Neural progenitor cell (in vitro differentiated cells): ENCODE results near the gene AGT. TPM values are rescaled to one million over a fixed set of nuclear protein-coding genes. Genes with fewer than 3 reads are reported as not detected.

Experiments
- DNase-seq: peaks from one replicate; pipeline ENCODE4 v3.0.0-alpha.2; 2016; ENCODE audit warnings: low spot score
- H2AFZ ChIP-seq: fragments of 200-600 bp; sonication (generic); replicated peaks from 2 replicates; pipeline ENCODE4 v1.6.1; 2016; ENCODE audit warnings: antibody characterized with exemption
- H3F3A ChIP-seq: fragments of 200-600 bp; sonication (generic); 2 replicates; pipeline ENCODE4 v1.6.1; 2016; ENCODE audit warnings: antibody characterized with exemption, low read depth
- H3K27ac ChIP-seq: fragments of 200-600 bp; sonication (generic); 2 replicates; pipeline ENCODE4 v1.5.1; 2016; ENCODE audit warnings: mild to moderate bottlenecking
- H3K27me3 ChIP-seq: fragments of 200-600 bp; sonication (generic); 2 replicates; pipeline ENCODE4 v1.6.1; 2016; ENCODE audit warnings: mild to moderate bottlenecking, moderate library complexity
- H3K36me3 ChIP-seq: fragments of 200-600 bp; sonication (generic); 2 replicates; pipeline ENCODE4 v1.5.1; 2016
- H3K4me1 ChIP-seq: fragments of 200-600 bp; sonication (generic); 2 replicates; pipeline ENCODE4 v1.6.1; 2016; ENCODE audit warnings: mixed run types
- H3K4me2 ChIP-seq: fragments of 200-600 bp; sonication (generic); 2 replicates; pipeline ENCODE4 v1.6.1; 2016
- H3K4me3 ChIP-seq: fragments of 200-600 bp; sonication (generic); 2 replicates; pipeline ENCODE4 v1.5.1; 2016
- H3K79me2 ChIP-seq: fragments of 200-600 bp; sonication (generic); 2 replicates; pipeline ENCODE4 v1.6.1; 2016; ENCODE audit warnings: low read depth
- H3K9ac ChIP-seq: fragments of 200-600 bp; sonication (generic); 2 replicates; pipeline ENCODE4 v1.6.1; 2016
- H3K9me3 ChIP-seq: fragments of 200-600 bp; sonication (generic); 2 replicates; pipeline ENCODE4 v1.5.1; 2016; ENCODE audit warnings: low read depth
- H4K20me1 ChIP-seq: fragments of 200-600 bp; sonication (generic); 2 replicates; pipeline ENCODE4 v1.6.1; 2016; ENCODE audit warnings: low read depth
- H3K27ac Mint-ChIP-seq: 3 replicates; pipeline ENCODE4 v1.8.0; 2021; ENCODE audit warnings: mixed read lengths
- H3K27me3 Mint-ChIP-seq: 2 replicates; pipeline ENCODE4 v1.8.0; 2022; ENCODE audit warnings: low read depth, mild to moderate bottlenecking, inconsistent platforms, moderate library complexity, mixed read lengths; ENCODE audit not compliant: insufficient read depth
- H3K36me3 Mint-ChIP-seq: 3 replicates; pipeline ENCODE4 v1.8.0; 2021; ENCODE audit warnings: mixed read lengths
- H3K4me1 Mint-ChIP-seq: 3 replicates; pipeline ENCODE4 v1.8.0; 2021; ENCODE audit warnings: mixed read lengths
- H3K4me3 Mint-ChIP-seq: 3 replicates; pipeline ENCODE4 v1.8.0; 2021; ENCODE audit warnings: mild to moderate bottlenecking, moderate library complexity, mixed read lengths
- H3K9me3 Mint-ChIP-seq: 3 replicates; pipeline ENCODE4 v1.8.0; 2020; ENCODE audit warnings: mixed read lengths
- EZH2 ChIP-seq: fragments of 200-600 bp; sonication (generic); IDR thresholded peaks from 2 replicates; pipeline ENCODE4 v1.6.1; 2017; ENCODE audit warnings: antibody characterized with exemption, mild to moderate bottlenecking, moderate library complexity
- EZH2phosphoT487 ChIP-seq: fragments of 200-600 bp; sonication (generic); IDR thresholded peaks from 2 replicates; pipeline ENCODE4 v1.6.1; 2017; ENCODE audit warnings: antibody characterized with exemption
- total RNA-seq: library from RNA; depleted of rRNA; stranded (reverse); fragments of >200 nt; gene quantifications from 2 replicates; pipeline ENCODE4 v1.2.3, GENCODE V29; 2015; ENCODE audit warnings: low replicate concordance
- TF ChIP-seq, protein P1 (sequence below): fragments of 200-600 bp; sonication (generic); IDR thresholded peaks from 2 replicates; pipeline ENCODE4 v1.5.1; 2017; ENCODE audit warnings: antibody characterized with exemption, mild to moderate bottlenecking

AGT gene
- total RNA-seq, 1 donor from 2014 or later, result 0.80 TPM

- TF ChIP-seq, protein P1, sequence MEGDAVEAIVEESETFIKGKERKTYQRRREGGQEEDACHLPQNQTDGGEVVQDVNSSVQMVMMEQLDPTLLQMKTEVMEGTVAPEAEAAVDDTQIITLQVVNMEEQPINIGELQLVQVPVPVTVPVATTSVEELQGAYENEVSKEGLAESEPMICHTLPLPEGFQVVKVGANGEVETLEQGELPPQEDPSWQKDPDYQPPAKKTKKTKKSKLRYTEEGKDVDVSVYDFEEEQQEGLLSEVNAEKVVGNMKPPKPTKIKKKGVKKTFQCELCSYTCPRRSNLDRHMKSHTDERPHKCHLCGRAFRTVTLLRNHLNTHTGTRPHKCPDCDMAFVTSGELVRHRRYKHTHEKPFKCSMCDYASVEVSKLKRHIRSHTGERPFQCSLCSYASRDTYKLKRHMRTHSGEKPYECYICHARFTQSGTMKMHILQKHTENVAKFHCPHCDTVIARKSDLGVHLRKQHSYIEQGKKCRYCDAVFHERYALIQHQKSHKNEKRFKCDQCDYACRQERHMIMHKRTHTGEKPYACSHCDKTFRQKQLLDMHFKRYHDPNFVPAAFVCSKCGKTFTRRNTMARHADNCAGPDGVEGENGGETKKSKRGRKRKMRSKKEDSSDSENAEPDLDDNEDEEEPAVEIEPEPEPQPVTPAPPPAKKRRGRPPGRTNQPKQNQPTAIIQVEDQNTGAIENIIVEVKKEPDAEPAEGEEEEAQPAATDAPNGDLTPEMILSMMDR, result no peak
- TF ChIP-seq EZH2phosphoT487, result no peak
- TF ChIP-seq EZH2, result no peak
- H3K27me3 ChIP-seq, result no peaks in the 10 kb centered on the region
- H3K4me1 ChIP-seq, result peaks cover 7% of the 10 kb centered on the region
- H4K20me1 ChIP-seq, result no peaks in the 10 kb centered on the region
- H3K4me3 ChIP-seq, result no peak overlapping the region
- no peaks in the 10 kb centered on the region for H3K36me3 ChIP-seq
- Mint-ChIP-seq H3K9me3 (no peaks in the 10 kb centered on the region), H3K27me3 (peaks cover 6% of the 10 kb centered on the region), H3K4me3 (peak overlapping the region; percentile 62), H3K36me3 (no peaks in the 10 kb centered on the region), H3K4me1 (peaks cover 31% of the 10 kb centered on the region), H3K27ac (peak overlapping the region; percentile 61)
- DNase-seq, result peak; percentile 14
- H2AFZ ChIP-seq, result no peak overlapping the region
- H3F3A ChIP-seq, result no peaks in the 10 kb centered on the region
- no peak overlapping the region for H3K27ac ChIP-seq
- no peaks in the 10 kb centered on the region for H3K79me2 ChIP-seq
- H3K9me3 ChIP-seq, result no peaks in the 10 kb centered on the region
- no peak overlapping the region for H3K9ac ChIP-seq
- H3K4me2 ChIP-seq, result no peak overlapping the region
Measured at GRCh38 chr1:230702934-230703678, 10.8 kb downstream of the AGT start.

GRCh38 chr1:230701895-230702768, 11.8 kb downstream of the AGT start:
- H3K9me3 ChIP-seq, result no peaks in the 10 kb centered on the region
- Mint-ChIP-seq H3K36me3 (no peaks in the 10 kb centered on the region), H3K27ac (peak overlapping the region; percentile 31), H3K27me3 (peaks cover 10% of the 10 kb centered on the region), H3K4me3 (no peak overlapping the region), H3K9me3 (no peaks in the 10 kb centered on the region), H3K4me1 (peaks cover 29% of the 10 kb centered on the region)
- H3K4me3 ChIP-seq, result no peak overlapping the region
- H2AFZ ChIP-seq, result no peak overlapping the region
- DNase-seq, result no peak
- no peak overlapping the region for H3K27ac ChIP-seq
- no peaks in the 10 kb centered on the region for H3F3A ChIP-seq
- TF ChIP-seq EZH2phosphoT487, result no peak
- TF ChIP-seq, protein P1, result no peak
- TF ChIP-seq EZH2, result no peak
- H3K4me2 ChIP-seq, result no peak overlapping the region
- H3K9ac ChIP-seq, result no peak overlapping the region
- H3K79me2 ChIP-seq, result no peaks in the 10 kb centered on the region
- peaks cover 7% of the 10 kb centered on the region for H3K4me1 ChIP-seq
- no peaks in the 10 kb centered on the region for H3K36me3 ChIP-seq
- H3K27me3 ChIP-seq, result no peaks in the 10 kb centered on the region
- H4K20me1 ChIP-seq, result no peaks in the 10 kb centered on the region

GRCh38 chr1:230701434-230701833, 12.5 kb downstream of the AGT start:
- Mint-ChIP-seq H3K4me3 (no peak overlapping the region), H3K4me1 (peaks cover 24% of the 10 kb centered on the region), H3K36me3 (no peaks in the 10 kb centered on the region), H3K9me3 (no peaks in the 10 kb centered on the region), H3K27me3 (peaks cover 6% of the 10 kb centered on the region), H3K27ac (no peak overlapping the region)
- Histone ChIP-seq H3K9me3 (no peaks in the 10 kb centered on the region), H3K9ac (no peak overlapping the region), H3K4me1 (peaks cover 7% of the 10 kb centered on the region), H3K79me2 (no peaks in the 10 kb centered on the region), H3K4me3 (no peak overlapping the region), H3K4me2 (no peak overlapping the region), H2AFZ (no peak overlapping the region), H3F3A (no peaks in the 10 kb centered on the region), H4K20me1 (no peaks in the 10 kb centered on the region), H3K36me3 (no peaks in the 10 kb centered on the region), H3K27ac (no peak overlapping the region), H3K27me3 (no peaks in the 10 kb centered on the region)
- no peak for DNase-seq
- TF ChIP-seq, protein P1, result no peak
- no peak for TF ChIP-seq EZH2
